DOHH2 (cell line): Measurements from ENCODE around the gene CREB3L2.

Source experiments
- H3F3A ChIP-seq: fragments of 200-600 bp; sonication (generic), shearing (Covaris generic); 2 replicates; pipeline ENCODE4 v1.6.0; 2016; ENCODE audit warnings: antibody characterized with exemption, mild to moderate bottlenecking; ENCODE audit not compliant: control insufficient read depth, insufficient read depth
- H3K27ac ChIP-seq: fragments of 200-600 bp; sonication (generic); 2 replicates; pipeline ENCODE4 v1.5.1; 2014; ENCODE audit warnings: low read depth, mild to moderate bottlenecking, low read length, moderate library complexity
- H3K27me3 ChIP-seq: fragments of 200-600 bp; sonication (generic); 2 replicates; pipeline ENCODE4 v1.6.1; 2014; ENCODE audit warnings: mild to moderate bottlenecking, low read length, mixed read lengths; ENCODE audit not compliant: control insufficient read depth
- H3K36me3 ChIP-seq: fragments of 200-600 bp; sonication (generic); 2 replicates; pipeline ENCODE4 v1.6.1; 2014; ENCODE audit warnings: mild to moderate bottlenecking, low read length, moderate library complexity, mixed read lengths; ENCODE audit not compliant: control insufficient read depth
- H3K4me1 ChIP-seq: fragments of 200-600 bp; sonication (generic); 2 replicates; pipeline ENCODE4 v1.6.1; 2014; ENCODE audit warnings: mild to moderate bottlenecking, low read length, mixed read lengths; ENCODE audit not compliant: control insufficient read depth
- H3K4me2 ChIP-seq: fragments of 200-600 bp; sonication (generic); 2 replicates; pipeline ENCODE4 v1.6.0; 2014; ENCODE audit warnings: mild to moderate bottlenecking, low read length, moderate library complexity
- H3K4me3 ChIP-seq: fragments of 200-600 bp; sonication (generic); 2 replicates; pipeline ENCODE4 v1.5.1; 2014; ENCODE audit warnings: mild to moderate bottlenecking, low read length, mixed read lengths
- H3K79me2 ChIP-seq: fragments of 200-600 bp; sonication (generic); 2 replicates; pipeline ENCODE4 v1.6.1; 2014; ENCODE audit warnings: mild to moderate bottlenecking, low read length, mixed read lengths; ENCODE audit not compliant: control insufficient read depth
- H3K9me2 ChIP-seq: fragments of 200-600 bp; sonication (generic); replicated peaks from 2 replicates; pipeline ENCODE4 v1.6.1; 2014; ENCODE audit warnings: mild to moderate bottlenecking, low read length, mixed read lengths; ENCODE audit not compliant: control insufficient read depth
- H3K9me3 ChIP-seq: fragments of 200-600 bp; sonication (generic); 2 replicates; pipeline ENCODE4 v1.6.1; 2014; ENCODE audit warnings: antibody characterized with exemption, low read length, mixed read lengths; ENCODE audit not compliant: control insufficient read depth, insufficient read depth
- H4K20me1 ChIP-seq: fragments of 200-600 bp; sonication (generic); 2 replicates; pipeline ENCODE4 v1.6.0; 2014; ENCODE audit warnings: low read depth, mild to moderate bottlenecking, antibody characterized with exemption, low read length, moderate library complexity; ENCODE audit not compliant: control insufficient read depth, insufficient read depth
- EZH2phosphoT487 ChIP-seq: fragments of 200-600 bp; sonication (generic); IDR thresholded peaks from 2 replicates; pipeline ENCODE4 v1.6.1; 2017; ENCODE audit warnings: borderline replicate concordance, mild to moderate bottlenecking, antibody characterized with exemption, low read length, moderate library complexity, mixed read lengths
- TF ChIP-seq, protein P1 (sequence below): fragments of 200-600 bp; sonication (generic); IDR thresholded peaks from one replicate; pipeline ENCODE4 v1.5.1; 2014; ENCODE audit warnings: antibody characterized with exemption, mild to moderate bottlenecking, low read depth, low read length; ENCODE audit not compliant: poor library complexity, severe bottlenecking

Gene CREB3L2

GRCh38 chr7:138004936-138005335 is 3.0 kb upstream of the CREB3L2 start:
- H3K9me3 ChIP-seq, result peaks cover 9% of the 10 kb centered on the region; the same call in 1 of the 2 replicates
- no peak for TF ChIP-seq EZH2phosphoT487
- TF ChIP-seq, protein P1, sequence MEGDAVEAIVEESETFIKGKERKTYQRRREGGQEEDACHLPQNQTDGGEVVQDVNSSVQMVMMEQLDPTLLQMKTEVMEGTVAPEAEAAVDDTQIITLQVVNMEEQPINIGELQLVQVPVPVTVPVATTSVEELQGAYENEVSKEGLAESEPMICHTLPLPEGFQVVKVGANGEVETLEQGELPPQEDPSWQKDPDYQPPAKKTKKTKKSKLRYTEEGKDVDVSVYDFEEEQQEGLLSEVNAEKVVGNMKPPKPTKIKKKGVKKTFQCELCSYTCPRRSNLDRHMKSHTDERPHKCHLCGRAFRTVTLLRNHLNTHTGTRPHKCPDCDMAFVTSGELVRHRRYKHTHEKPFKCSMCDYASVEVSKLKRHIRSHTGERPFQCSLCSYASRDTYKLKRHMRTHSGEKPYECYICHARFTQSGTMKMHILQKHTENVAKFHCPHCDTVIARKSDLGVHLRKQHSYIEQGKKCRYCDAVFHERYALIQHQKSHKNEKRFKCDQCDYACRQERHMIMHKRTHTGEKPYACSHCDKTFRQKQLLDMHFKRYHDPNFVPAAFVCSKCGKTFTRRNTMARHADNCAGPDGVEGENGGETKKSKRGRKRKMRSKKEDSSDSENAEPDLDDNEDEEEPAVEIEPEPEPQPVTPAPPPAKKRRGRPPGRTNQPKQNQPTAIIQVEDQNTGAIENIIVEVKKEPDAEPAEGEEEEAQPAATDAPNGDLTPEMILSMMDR, result no peak
- H3F3A ChIP-seq, result no peaks in the 10 kb centered on the region
- no peaks in the 10 kb centered on the region for H3K9me2 ChIP-seq
- no peak overlapping the region for H3K4me3 ChIP-seq
- peaks cover 4% of the 10 kb centered on the region for H3K27me3 ChIP-seq
- H4K20me1 ChIP-seq, result no peaks in the 10 kb centered on the region
- H3K36me3 ChIP-seq, result no peaks in the 10 kb centered on the region
- 0 out of 2 replicates have a peak, but pooled peaks cover 4% of the 10 kb centered on the region for H3K4me1 ChIP-seq
- H3K79me2 ChIP-seq, result no peaks in the 10 kb centered on the region
- H3K4me2 ChIP-seq, result no peak overlapping the region
- no peak overlapping the region for H3K27ac ChIP-seq

DNA sequence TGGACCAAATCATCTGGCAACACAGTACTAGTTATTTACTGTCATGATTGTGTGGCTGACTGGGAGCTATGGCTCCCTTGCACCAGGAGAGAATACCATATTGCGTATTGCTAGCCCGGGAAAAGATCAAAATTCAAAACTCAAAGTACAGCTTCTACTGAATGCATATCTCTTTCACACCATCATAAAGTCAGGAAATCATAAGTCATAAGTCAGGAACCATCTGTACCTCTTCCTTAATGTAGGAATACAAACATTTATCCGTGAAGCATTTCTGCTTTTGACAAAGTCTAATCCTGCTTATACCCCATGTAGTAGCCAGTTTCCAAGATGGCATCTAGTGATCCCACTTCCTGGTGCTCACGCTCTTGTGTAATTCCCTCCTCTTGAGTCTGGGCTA is 2.2 kb upstream of the CREB3L2 start:
- Histone ChIP-seq H3K27me3 (peaks cover 6% of the 10 kb centered on the region), H3K4me1 (0 out of 2 replicates have a peak, but pooled peaks cover 4% of the 10 kb centered on the region), H3K9me2 (no peaks in the 10 kb centered on the region), H3K9me3 (peaks cover 9% of the 10 kb centered on the region; the same call in 1 of the 2 replicates), H3F3A (no peaks in the 10 kb centered on the region), H3K4me2 (no peak overlapping the region), H3K27ac (no peak overlapping the region), H3K79me2 (no peaks in the 10 kb centered on the region), H3K36me3 (no peaks in the 10 kb centered on the region), H3K4me3 (no peak overlapping the region), H4K20me1 (no peaks in the 10 kb centered on the region)
- TF ChIP-seq, protein P1, result no peak
- no peak for TF ChIP-seq EZH2phosphoT487

- H3K27ac ChIP-seq, result no peak overlapping the region
- no peaks in the 10 kb centered on the region for H4K20me1 ChIP-seq
- peaks cover 9% of the 10 kb centered on the region; the same call in 1 of the 2 replicates for H3K9me3 ChIP-seq
- no peak overlapping the region for H3K4me3 ChIP-seq
- no peaks in the 10 kb centered on the region for H3K79me2 ChIP-seq
- H3F3A ChIP-seq, result no peaks in the 10 kb centered on the region
- no peaks in the 10 kb centered on the region for H3K9me2 ChIP-seq
- H3K4me1 ChIP-seq, result 0 out of 2 replicates have a peak, but pooled peaks cover 4% of the 10 kb centered on the region
- TF ChIP-seq EZH2phosphoT487, result no peak
- TF ChIP-seq, protein P1, result no peak
- H3K27me3 ChIP-seq, result peaks cover 6% of the 10 kb centered on the region
- no peak overlapping the region for H3K4me2 ChIP-seq
- no peaks in the 10 kb centered on the region for H3K36me3 ChIP-seq
These were observed 923 bp upstream of the CREB3L2 start for GRCh38 chr7:138002828-138003189.
